ENCODE results near the gene NUP153. TPM values are rescaled to one million over a fixed set of nuclear protein-coding genes. Genes with fewer than 3 reads are reported as not detected.
"Not testable (repeated sequence)": the region's sequence is repeated elsewhere in the genome, so short reads cannot be mapped to it uniquely, and the experiment has no call there.

The NUP153 gene
- total RNA-seq, 1 donor, result 68.4 TPM

- peaks cover 11% of the 10 kb centered on the region for H3K4me1 ChIP-seq (ENCODE audit: insufficient read depth, low read length)
- no peak overlapping the region for H3K4me3 ChIP-seq (ENCODE audit: low read length)
- peaks cover 2% of the 10 kb centered on the region for H3K27me3 ChIP-seq (ENCODE audit: insufficient read depth, low read length)
- no peaks in the 10 kb centered on the region for H3K9me3 ChIP-seq (ENCODE audit: low read depth, low read length)
These were observed 122.4 kb downstream of the NUP153 start for GRCh38 chr6:17584241-17584803.

GRCh38 chr6:17583811-17584210 lies 122.9 kb downstream of the NUP153 start:
- peaks cover 2% of the 10 kb centered on the region for H3K27me3 ChIP-seq (ENCODE audit: insufficient read depth, low read length)
- H3K4me3 ChIP-seq (ENCODE audit: low read length), result no peak overlapping the region
- no peaks in the 10 kb centered on the region for H3K9me3 ChIP-seq (ENCODE audit: low read depth, low read length)
- peaks cover 8% of the 10 kb centered on the region for H3K4me1 ChIP-seq (ENCODE audit: insufficient read depth, low read length)

GRCh38 chr6:17581282-17581681 lies 125.4 kb downstream of the NUP153 start:
- H3K27me3 ChIP-seq (ENCODE audit: insufficient read depth, low read length); H3K4me3 ChIP-seq (ENCODE audit: low read length); H3K9me3 ChIP-seq (ENCODE audit: low read depth, low read length); H3K4me1 ChIP-seq (ENCODE audit: insufficient read depth, low read length): not testable (repeated sequence)

GRCh38 chr6:17580518-17581048 lies 126.1 kb downstream of the NUP153 start:
- Histone ChIP-seq H3K4me1 (ENCODE audit: insufficient read depth, low read length) (no peaks in the 10 kb centered on the region), H3K4me3 (ENCODE audit: low read length) (peak overlapping the region; percentile 37), H3K9me3 (ENCODE audit: low read depth, low read length) (peaks cover 7% of the 10 kb centered on the region), H3K27me3 (ENCODE audit: insufficient read depth, low read length) (peaks cover 2% of the 10 kb centered on the region)

- no peak overlapping the region for H3K4me3 ChIP-seq (ENCODE audit: low read length)
- H3K4me1 ChIP-seq (ENCODE audit: insufficient read depth, low read length), result no peaks in the 10 kb centered on the region
- peaks cover 7% of the 10 kb centered on the region for H3K9me3 ChIP-seq (ENCODE audit: low read depth, low read length)
- peaks cover 5% of the 10 kb centered on the region for H3K27me3 ChIP-seq (ENCODE audit: insufficient read depth, low read length)
These were observed 129.7 kb downstream of the NUP153 start for GRCh38 chr6:17577059-17577458.

GRCh38 chr6:17574866-17575560 lies 131.7 kb downstream of the NUP153 start:
- Histone ChIP-seq H3K9me3 (ENCODE audit: low read depth, low read length) (peaks cover 7% of the 10 kb centered on the region), H3K4me1 (ENCODE audit: insufficient read depth, low read length) (no peaks in the 10 kb centered on the region), H3K27me3 (ENCODE audit: insufficient read depth, low read length) (peaks cover 3% of the 10 kb centered on the region), H3K4me3 (ENCODE audit: low read length) (no peak overlapping the region)

- Histone ChIP-seq H3K9me3 (ENCODE audit: low read depth, low read length) (no peaks in the 10 kb centered on the region), H3K27me3 (ENCODE audit: insufficient read depth, low read length) (no peaks in the 10 kb centered on the region), H3K4me3 (ENCODE audit: low read length) (no peak overlapping the region), H3K4me1 (ENCODE audit: insufficient read depth, low read length) (no peaks in the 10 kb centered on the region)
These were observed 141.3 kb downstream of the NUP153 start for GRCh38 chr6:17565399-17565798.

Other genes with a start within 250 kb of the NUP153 start
- 25.7 TPM for gene FAM8A1, start 106.6 kb downstream of the NUP153 start, total RNA-seq